ENCODE results near the gene RGS10.
A peak's percentile ranks its signal among the peaks of the same experiment; 100 is the strongest.

The RGS10 gene

DNA sequence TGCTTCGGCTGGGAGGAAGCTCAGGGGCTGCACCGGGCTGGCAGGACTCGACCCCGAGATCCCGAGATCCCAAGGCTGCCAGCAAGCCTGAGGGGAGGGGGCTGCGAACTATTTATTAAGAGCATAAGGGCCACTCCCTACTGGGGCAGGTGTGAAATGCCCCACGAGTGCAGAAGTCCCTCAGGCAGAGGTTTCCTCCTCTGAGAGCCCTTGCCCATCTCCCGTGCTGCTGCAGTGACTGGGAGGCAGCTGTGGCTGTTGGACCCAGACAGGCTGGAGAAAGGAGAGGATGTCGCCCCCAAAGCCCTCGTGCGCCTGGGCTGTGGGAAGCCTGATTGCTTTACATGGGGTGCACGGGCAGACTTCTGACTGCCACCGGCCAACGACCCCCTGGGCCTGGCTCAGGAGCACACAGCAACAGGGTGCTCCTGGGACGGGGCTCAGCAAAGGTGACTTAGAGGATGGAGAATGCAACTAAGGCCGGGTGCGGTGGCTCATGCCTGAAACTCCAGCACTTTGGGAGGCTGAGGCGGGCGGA lies 39.8 kb downstream of the RGS10 start:
- H3K4me3 ChIP-seq (ENCODE audit: control insufficient read depth in 1 of 7, extremely low read depth in 1 of 7, insufficient read depth in 4 of 7, low read depth in 2 of 7, low read length in 6 of 7): peak overlapping the region in 2 of 7 experiments; percentile 1 to 11
- 68% methylated on average over 18 of the region's 19 CpGs for WGBS (ENCODE audit: insufficient coverage)

DNA sequence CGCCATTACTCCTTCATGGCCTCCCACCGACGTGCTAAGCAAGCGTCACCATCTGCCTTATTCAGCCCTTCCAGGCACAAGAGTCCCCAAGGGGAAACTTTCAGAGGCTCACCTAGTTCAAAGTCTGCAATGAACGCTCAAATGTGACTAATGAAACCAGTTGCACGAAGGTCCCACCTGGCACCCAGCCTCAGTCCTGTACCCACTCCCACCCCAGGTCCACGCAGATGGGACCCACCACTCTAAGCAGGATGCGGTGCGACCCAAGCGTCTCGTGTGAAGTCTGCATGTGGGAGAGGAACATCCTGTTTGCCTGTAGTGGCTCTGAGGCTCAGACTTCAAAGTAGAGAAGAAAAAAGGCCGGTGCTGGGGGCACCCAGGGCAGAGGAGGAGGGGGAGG lies 40.3 kb downstream of the RGS10 start:
- Histone ChIP-seq H3K9me3 (ENCODE audit: control extremely low read depth in 1 of 5, control insufficient read depth in 4 of 5, insufficient read depth in 2 of 5, low read depth in 1 of 5, low read length in 4 of 5) (no peaks in the 10 kb centered on the region), H3K27me3 (replicated peaks in 2 of 5; ENCODE audit: control insufficient read depth in 4 of 5, insufficient read depth in 5 of 5, low read length in 4 of 5) (no peaks in the 10 kb centered on the region), H3K36me3 (ENCODE audit: control insufficient read depth in 4 of 4, insufficient read depth in 4 of 4, low read length in 3 of 4) (peaks cover 7 to 55% (median 24%) of the 10 kb centered on the region in 4 experiments), H3K4me3 (ENCODE audit: control insufficient read depth in 1 of 7, extremely low read depth in 1 of 7, insufficient read depth in 4 of 7, low read depth in 2 of 7, low read length in 6 of 7) (peak overlapping the region in 2 of 7 experiments; percentile 1 to 11), H3K27ac (ENCODE audit: insufficient read depth in 1 of 2, low read depth in 1 of 2, low read length in 2 of 2, poor library complexity in 1 of 2, severe bottlenecking in 2 of 2) (no peak overlapping the region), H3K4me1 (ENCODE audit: control extremely low read depth in 1 of 4, control insufficient read depth in 4 of 4, insufficient read depth in 4 of 4, low read length in 3 of 4) (peaks cover 0 to 21% (median 16%) of the 10 kb centered on the region in 4 experiments)
- peak in 2 of 3 donors; percentile 73 to 75 for DNase-seq
- ChIA-PET CTCF (no interaction called here), POLR2A (no interaction called here)
- WGBS (ENCODE audit: insufficient coverage): 65% methylated on average over 6 of the region's 12 CpGs

More for the DNA sequence above, 39.8 kb downstream of the RGS10 start:
- H3K4me1 ChIP-seq (ENCODE audit: control extremely low read depth in 1 of 4, control insufficient read depth in 4 of 4, insufficient read depth in 4 of 4, low read length in 3 of 4): peaks cover 0 to 21% (median 16%) of the 10 kb centered on the region in 4 experiments
- H3K27me3 ChIP-seq (replicated peaks in 2 of 5; ENCODE audit: control insufficient read depth in 4 of 5, insufficient read depth in 5 of 5, low read length in 4 of 5): no peaks in the 10 kb centered on the region
- peaks cover 7 to 55% (median 24%) of the 10 kb centered on the region in 4 experiments for H3K36me3 ChIP-seq (ENCODE audit: control insufficient read depth in 4 of 4, insufficient read depth in 4 of 4, low read length in 3 of 4)
- no peaks in the 10 kb centered on the region for H3K9me3 ChIP-seq (ENCODE audit: control extremely low read depth in 1 of 5, control insufficient read depth in 4 of 5, insufficient read depth in 2 of 5, low read depth in 1 of 5, low read length in 4 of 5)
- DNase-seq: no peak
- POLR2A ChIA-PET: no interaction called here
- no peak overlapping the region for H3K27ac ChIP-seq (ENCODE audit: insufficient read depth in 1 of 2, low read depth in 1 of 2, low read length in 2 of 2, poor library complexity in 1 of 2, severe bottlenecking in 2 of 2)
- CTCF ChIA-PET: no interaction called here

DNA sequence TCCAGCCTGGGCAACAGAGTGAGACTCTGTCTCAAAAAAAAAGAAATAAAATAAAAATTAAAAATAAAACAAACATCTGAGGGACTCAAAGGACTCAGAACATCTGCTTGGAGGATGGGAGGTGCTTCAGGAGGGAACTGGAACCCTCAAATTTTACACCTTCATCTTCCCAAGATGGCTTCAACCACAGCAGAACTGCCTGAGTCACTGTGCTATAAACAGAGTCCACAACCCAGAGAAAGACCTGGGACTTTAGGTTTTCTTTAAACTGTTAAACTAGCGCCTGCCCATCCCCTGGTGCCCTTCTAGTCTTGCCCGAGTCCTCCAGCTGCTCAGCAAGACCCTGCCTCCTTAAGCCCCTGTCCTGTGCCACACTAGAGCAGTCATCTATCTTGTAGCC lies 40.8 kb downstream of the RGS10 start:
- Histone ChIP-seq H3K27me3 (replicated peaks in 2 of 5; ENCODE audit: control insufficient read depth in 4 of 5, insufficient read depth in 5 of 5, low read length in 4 of 5) (no peaks in the 10 kb centered on the region), H3K36me3 (ENCODE audit: control insufficient read depth in 4 of 4, insufficient read depth in 4 of 4, low read length in 3 of 4) (peaks cover 7 to 55% (median 22%) of the 10 kb centered on the region in 4 experiments), H3K9me3 (ENCODE audit: control extremely low read depth in 1 of 5, control insufficient read depth in 4 of 5, insufficient read depth in 2 of 5, low read depth in 1 of 5, low read length in 4 of 5) (no peaks in the 10 kb centered on the region), H3K4me3 (ENCODE audit: control insufficient read depth in 1 of 7, extremely low read depth in 1 of 7, insufficient read depth in 4 of 7, low read depth in 2 of 7, low read length in 6 of 7) (no peak overlapping the region), H3K27ac (ENCODE audit: insufficient read depth in 1 of 2, low read depth in 1 of 2, low read length in 2 of 2, poor library complexity in 1 of 2, severe bottlenecking in 2 of 2) (no peak overlapping the region), H3K4me1 (ENCODE audit: control extremely low read depth in 1 of 4, control insufficient read depth in 4 of 4, insufficient read depth in 4 of 4, low read length in 3 of 4) (peaks cover 0 to 21% (median 16%) of the 10 kb centered on the region in 4 experiments)
- peak in 2 of 3 donors; percentile 40 for DNase-seq
- ChIA-PET CTCF (interaction anchor here (2.1 kb wide), 1 partner anchor 13 kb away, joined by 4 read pairs; no protein-coding TSS in a partner anchor), POLR2A (no interaction called here)
- WGBS (ENCODE audit: insufficient coverage): 74% methylated on average over 2 of the region's 2 CpGs

DNA sequence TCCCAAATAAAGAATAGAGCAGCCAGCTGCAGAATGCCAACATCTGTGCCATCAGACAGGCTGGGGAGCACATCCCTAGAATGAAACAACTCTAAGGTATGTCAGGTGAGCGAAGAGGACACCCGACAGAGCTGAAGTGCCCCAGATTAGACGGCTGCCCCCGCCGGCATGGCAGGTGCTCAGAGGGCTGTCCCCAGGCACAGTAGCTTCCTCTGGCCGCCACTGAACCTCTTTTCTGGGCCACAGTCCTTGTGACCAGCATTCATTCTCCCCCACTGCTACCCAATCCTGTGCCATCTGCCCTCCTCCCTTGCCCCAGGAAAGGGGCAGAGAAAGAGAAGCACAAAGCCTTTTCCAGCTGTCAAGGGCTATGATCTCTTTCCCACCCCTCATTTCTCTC lies 41.7 kb downstream of the RGS10 start:
- Histone ChIP-seq H3K4me3 (ENCODE audit: control insufficient read depth in 1 of 7, extremely low read depth in 1 of 7, insufficient read depth in 4 of 7, low read depth in 2 of 7, low read length in 6 of 7) (no peak overlapping the region), H3K36me3 (ENCODE audit: control insufficient read depth in 4 of 4, insufficient read depth in 4 of 4, low read length in 3 of 4) (peaks cover 7 to 48% (median 21%) of the 10 kb centered on the region in 4 experiments), H3K9me3 (ENCODE audit: control extremely low read depth in 1 of 5, control insufficient read depth in 4 of 5, insufficient read depth in 2 of 5, low read depth in 1 of 5, low read length in 4 of 5) (no peaks in the 10 kb centered on the region), H3K27ac (ENCODE audit: insufficient read depth in 1 of 2, low read depth in 1 of 2, low read length in 2 of 2, poor library complexity in 1 of 2, severe bottlenecking in 2 of 2) (no peak overlapping the region), H3K4me1 (ENCODE audit: control extremely low read depth in 1 of 4, control insufficient read depth in 4 of 4, insufficient read depth in 4 of 4, low read length in 3 of 4) (peaks cover 0 to 24% (median 16%) of the 10 kb centered on the region in 4 experiments), H3K27me3 (replicated peaks in 2 of 5; ENCODE audit: control insufficient read depth in 4 of 5, insufficient read depth in 5 of 5, low read length in 4 of 5) (no peaks in the 10 kb centered on the region)
- POLR2A ChIA-PET: no interaction called here
- CTCF ChIA-PET: interaction anchor here (1.2 to 2.1 kb wide), 3 partner anchors 12 to 17 kb away, joined by 3 to 5 read pairs (median 4); no protein-coding TSS in a partner anchor
- 97% methylated on average over 6 of the region's 6 CpGs for whole genome bisulfite sequencing (ENCODE audit: insufficient coverage)
- DNase-seq: no peak

DNA sequence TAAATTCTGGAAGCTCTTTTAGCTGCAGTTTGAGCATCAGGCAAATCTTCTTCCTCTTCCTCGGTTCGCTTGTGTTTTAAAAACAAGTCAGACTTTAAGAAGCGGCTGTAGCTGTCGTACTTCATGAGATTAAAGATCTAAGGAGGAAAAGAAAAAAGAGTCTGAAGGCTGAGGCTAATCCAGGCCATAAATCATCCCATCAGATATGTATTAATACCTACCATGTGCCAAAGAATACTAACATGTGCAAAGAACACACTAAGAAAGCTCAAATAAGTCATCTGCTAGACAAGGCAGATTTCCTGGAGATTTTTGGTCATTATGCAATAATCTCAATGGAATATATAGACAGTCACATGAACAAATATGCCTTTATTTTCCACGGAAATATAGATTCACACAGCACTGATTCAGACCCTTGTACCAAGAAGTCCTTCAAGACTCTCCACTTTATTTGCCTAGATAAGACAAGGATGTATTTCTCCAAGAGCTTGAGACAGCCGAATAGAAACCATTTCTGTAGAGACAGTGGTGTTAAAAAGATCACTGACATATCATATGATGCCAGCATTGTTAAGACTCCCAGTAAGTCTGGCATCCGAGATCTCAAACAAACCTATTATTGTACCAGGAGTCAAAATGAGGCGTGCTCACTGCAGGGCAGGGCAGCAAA lies 42.3 kb downstream of the RGS10 start:
- Histone ChIP-seq H3K4me3 (ENCODE audit: control insufficient read depth in 1 of 7, extremely low read depth in 1 of 7, insufficient read depth in 4 of 7, low read depth in 2 of 7, low read length in 6 of 7) (no peak overlapping the region), H3K36me3 (ENCODE audit: control insufficient read depth in 4 of 4, insufficient read depth in 4 of 4, low read length in 3 of 4) (peaks cover 7 to 43% (median 19%) of the 10 kb centered on the region in 4 experiments), H3K27ac (ENCODE audit: insufficient read depth in 1 of 2, low read depth in 1 of 2, low read length in 2 of 2, poor library complexity in 1 of 2, severe bottlenecking in 2 of 2) (no peak overlapping the region), H3K9me3 (ENCODE audit: control extremely low read depth in 1 of 5, control insufficient read depth in 4 of 5, insufficient read depth in 2 of 5, low read depth in 1 of 5, low read length in 4 of 5) (no peaks in the 10 kb centered on the region), H3K4me1 (ENCODE audit: control extremely low read depth in 1 of 4, control insufficient read depth in 4 of 4, insufficient read depth in 4 of 4, low read length in 3 of 4) (peaks cover 0 to 24% (median 16%) of the 10 kb centered on the region in 4 experiments), H3K27me3 (replicated peaks in 2 of 5; ENCODE audit: control insufficient read depth in 4 of 5, insufficient read depth in 5 of 5, low read length in 4 of 5) (no peaks in the 10 kb centered on the region)
- CTCF ChIA-PET: interaction anchor here (1.0 to 2.1 kb wide), 4 partner anchors 12 to 28 kb away, joined by 3 to 5 read pairs (median 4); no protein-coding TSS in a partner anchor
- DNase-seq: no peak
- WGBS (ENCODE audit: insufficient coverage): 100% methylated on average over 3 of the region's 8 CpGs
- POLR2A ChIA-PET: no interaction called here

DNA sequence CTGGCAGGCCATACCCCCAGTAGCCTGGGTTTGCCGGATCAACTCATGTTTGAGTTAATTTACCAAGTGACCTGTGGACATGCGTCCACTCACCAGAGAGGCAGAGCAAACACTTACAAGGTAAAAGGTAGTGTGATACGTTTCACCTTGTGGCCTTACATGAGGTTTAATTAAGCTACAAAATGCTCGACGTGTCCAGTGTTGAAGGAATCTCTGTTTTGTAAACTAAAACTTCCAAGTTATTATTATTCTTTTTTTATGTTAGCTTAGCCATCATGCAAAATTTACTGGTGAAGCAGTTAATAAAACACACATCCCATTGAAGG lies 42.9 kb downstream of the RGS10 start:
- no peak for DNase-seq
- no peak overlapping the region for H3K4me3 ChIP-seq (ENCODE audit: control insufficient read depth in 1 of 7, extremely low read depth in 1 of 7, insufficient read depth in 4 of 7, low read depth in 2 of 7, low read length in 6 of 7)
- peaks cover 5 to 37% (median 17%) of the 10 kb centered on the region in 4 experiments for H3K36me3 ChIP-seq (ENCODE audit: control insufficient read depth in 4 of 4, insufficient read depth in 4 of 4, low read length in 3 of 4)
- peaks cover 0 to 24% (median 17%) of the 10 kb centered on the region in 4 experiments for H3K4me1 ChIP-seq (ENCODE audit: control extremely low read depth in 1 of 4, control insufficient read depth in 4 of 4, insufficient read depth in 4 of 4, low read length in 3 of 4)
- H3K27ac ChIP-seq (ENCODE audit: insufficient read depth in 1 of 2, low read depth in 1 of 2, low read length in 2 of 2, poor library complexity in 1 of 2, severe bottlenecking in 2 of 2): no peak overlapping the region
- CTCF ChIA-PET: interaction anchor here (1.0 to 2.1 kb wide), 4 partner anchors 10 to 27 kb away, joined by 3 to 4 read pairs (median 3); no protein-coding TSS in a partner anchor
- WGBS (ENCODE audit: insufficient coverage): 100% methylated on average over 2 of the region's 5 CpGs
- no peaks in the 10 kb centered on the region for H3K9me3 ChIP-seq (ENCODE audit: control extremely low read depth in 1 of 5, control insufficient read depth in 4 of 5, insufficient read depth in 2 of 5, low read depth in 1 of 5, low read length in 4 of 5)
- no peaks in the 10 kb centered on the region for H3K27me3 ChIP-seq (replicated peaks in 2 of 5; ENCODE audit: control insufficient read depth in 4 of 5, insufficient read depth in 5 of 5, low read length in 4 of 5)
- POLR2A ChIA-PET: no interaction called here

Data from common myeloid progenitor, CD34-positive (primary cell).